AG20443 (cell line): Measurements from ENCODE around the gene KCNJ18.
"Not testable (repeated sequence)": the region's sequence is repeated elsewhere in the genome, so short reads cannot be mapped to it uniquely, and the experiment has no call there.

Experiments used
- DNase-seq: peaks from one replicate; pipeline ENCODE4 v3.0.0; 2012; ENCODE audit warnings: low spot score, mixed read lengths

KCNJ18 gene

DNA sequence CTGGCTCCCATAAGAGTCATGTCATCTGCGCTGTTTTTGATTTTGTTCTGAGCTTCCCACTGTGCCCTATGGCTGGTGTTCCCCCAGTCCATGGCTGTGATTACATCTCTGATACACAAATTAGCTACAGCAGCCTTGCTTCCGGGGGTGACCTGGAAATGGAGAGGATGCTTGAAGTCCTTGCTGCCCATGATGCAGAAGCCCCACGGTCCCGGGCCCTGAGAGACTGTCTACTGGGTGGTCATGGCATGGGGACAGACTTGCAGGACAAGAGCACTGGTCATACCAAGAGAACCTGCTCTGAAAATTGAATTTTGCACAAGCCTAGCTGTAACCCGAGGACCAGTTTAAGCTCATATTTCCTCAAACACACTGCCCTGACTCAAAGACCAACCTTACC, 38.8 kb downstream of the KCNJ18 start:
- DNase-seq: not testable (repeated sequence)

- not testable (repeated sequence) for DNase-seq
Measured at GRCh38 chr17:21733931-21734330, 41.6 kb downstream of the KCNJ18 start.

- not testable (repeated sequence) for DNase-seq
Measured at GRCh38 chr17:21735814-21736213, 43.5 kb downstream of the KCNJ18 start.

DNA sequence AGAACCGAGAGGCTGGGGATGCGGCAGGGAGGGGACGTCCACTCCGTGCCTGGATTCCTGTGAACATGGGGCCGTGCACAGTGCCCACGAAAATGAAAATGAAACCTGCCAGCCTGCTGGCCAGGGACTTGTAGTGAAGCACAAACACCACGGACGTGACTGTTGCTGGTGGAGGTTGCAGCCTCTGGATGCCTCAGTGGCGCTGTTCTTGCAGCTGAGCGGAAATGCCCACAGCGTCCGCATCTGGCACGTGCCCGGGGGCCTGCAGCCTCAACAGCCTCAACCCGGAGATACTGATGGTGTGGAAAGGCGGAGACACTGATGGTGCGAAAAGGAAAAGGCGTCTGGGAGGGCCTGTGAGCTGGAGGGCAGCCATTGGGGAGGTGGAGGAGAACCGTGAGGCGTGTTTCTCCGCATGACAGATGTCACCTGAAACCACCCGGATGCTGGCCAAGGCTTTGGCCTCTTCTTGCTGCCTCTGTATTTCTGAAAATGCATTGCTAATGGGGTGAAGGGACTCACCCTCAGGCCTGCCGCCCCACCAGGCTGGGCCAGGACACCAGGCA, 44.8 kb downstream of the KCNJ18 start:
- DNase-seq: not testable (repeated sequence)

- not testable (repeated sequence) for DNase-seq
Measured at GRCh38 chr17:21738241-21738640, 45.9 kb downstream of the KCNJ18 start.

DNA sequence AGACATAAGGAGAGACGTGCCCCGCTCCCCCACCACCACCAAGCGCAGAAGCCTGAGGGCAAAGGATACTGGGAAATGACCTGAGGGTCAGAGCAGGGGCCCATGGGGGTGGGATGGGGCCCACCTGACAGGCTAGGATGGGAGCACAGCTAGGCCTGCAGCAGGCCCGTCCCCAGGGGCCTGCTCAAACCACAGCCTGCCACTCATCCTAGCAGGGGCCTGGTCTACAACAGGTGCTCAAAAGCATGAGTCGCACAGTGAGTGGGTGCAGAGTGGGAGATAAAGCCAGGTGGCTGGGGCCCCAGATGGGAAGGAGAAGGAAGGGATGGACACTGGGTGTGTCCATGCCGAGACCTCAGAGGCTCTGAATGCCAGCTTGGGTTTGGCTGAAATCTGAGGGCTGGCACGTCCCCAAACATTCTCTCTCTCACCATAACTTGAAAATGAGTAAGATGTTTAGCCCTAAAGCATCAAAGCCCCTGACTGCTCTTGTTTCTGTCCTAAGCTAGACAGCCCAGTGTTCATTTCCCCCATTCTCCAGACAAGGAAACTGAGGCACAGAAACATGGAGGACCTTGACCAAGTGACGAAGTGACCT, 46.7 kb downstream of the KCNJ18 start:
- DNase-seq: not testable (repeated sequence)

- DNase-seq: not testable (repeated sequence)
Measured at GRCh38 chr17:21739485-21739884, 47.2 kb downstream of the KCNJ18 start.

GRCh38 chr17:21740836-21741235, 48.5 kb downstream of the KCNJ18 start:
- DNase-seq: not testable (repeated sequence)

- not testable (repeated sequence) for DNase-seq
Measured at GRCh38 chr17:21741520-21741919, 49.2 kb downstream of the KCNJ18 start.

- DNase-seq: no peak
Measured at GRCh38 chr17:21742326-21742725, 50.0 kb downstream of the KCNJ18 start.

GRCh38 chr17:21744151-21744550, 51.8 kb downstream of the KCNJ18 start:
- not testable (repeated sequence) for DNase-seq

- not testable (repeated sequence) for DNase-seq
Measured at GRCh38 chr17:21744621-21745020, 52.3 kb downstream of the KCNJ18 start.

DNA sequence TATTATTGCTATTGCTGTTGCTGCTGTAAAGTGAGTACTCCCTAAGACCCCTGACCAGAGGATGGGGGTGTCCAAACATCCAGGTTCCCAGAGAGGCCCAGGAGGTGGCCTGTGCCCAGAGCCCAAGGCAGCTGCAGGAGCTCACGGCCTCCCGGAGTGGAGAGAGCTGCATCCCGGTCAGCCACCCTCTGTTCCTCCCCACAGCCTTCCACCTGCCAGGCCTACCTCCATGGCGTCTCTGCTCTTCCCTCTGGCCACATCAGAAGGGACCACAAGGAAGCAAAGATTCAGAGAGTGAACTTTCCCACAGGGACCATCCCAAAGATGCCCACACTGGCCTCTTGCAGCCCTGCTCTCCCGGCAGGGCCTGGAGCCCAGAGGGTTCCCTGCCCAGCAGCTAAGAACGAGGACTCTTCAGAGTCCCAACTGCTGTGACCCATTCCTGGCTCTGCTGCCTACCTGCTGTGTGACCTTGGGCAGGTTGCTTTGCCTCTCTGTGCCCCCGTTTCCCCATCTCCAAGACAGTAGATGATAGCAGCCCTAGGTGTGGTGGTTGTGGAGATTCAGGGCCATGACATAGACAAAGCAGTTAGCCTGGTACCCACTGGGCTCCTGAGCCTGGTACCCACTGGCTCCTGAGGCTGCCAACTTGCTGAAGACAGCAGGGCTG, 53.2 kb downstream of the KCNJ18 start:
- DNase-seq: not testable (repeated sequence)

DNA sequence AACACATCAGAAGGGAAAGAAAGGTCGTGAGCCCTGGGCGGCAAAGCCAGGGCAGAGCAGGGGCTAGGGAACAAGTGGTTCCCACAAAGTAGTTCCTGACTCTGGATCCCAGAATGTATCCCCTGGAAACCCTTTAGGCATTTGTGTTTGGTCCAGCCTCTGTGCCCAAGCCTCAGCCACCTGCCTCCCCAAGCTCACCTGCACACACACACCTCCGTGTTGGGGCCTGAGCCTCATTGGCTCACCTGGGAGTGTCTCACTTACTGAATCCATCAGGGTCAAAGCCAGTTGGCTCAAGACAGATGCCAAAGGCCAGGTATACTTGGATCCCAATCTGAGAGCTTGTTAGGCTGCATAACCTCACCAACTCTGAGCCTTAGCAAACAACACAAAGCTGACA, 54.1 kb downstream of the KCNJ18 start:
- not testable (repeated sequence) for DNase-seq

- DNase-seq: not testable (repeated sequence)
Measured at GRCh38 chr17:21747195-21747915, 55.0 kb downstream of the KCNJ18 start.

DNA sequence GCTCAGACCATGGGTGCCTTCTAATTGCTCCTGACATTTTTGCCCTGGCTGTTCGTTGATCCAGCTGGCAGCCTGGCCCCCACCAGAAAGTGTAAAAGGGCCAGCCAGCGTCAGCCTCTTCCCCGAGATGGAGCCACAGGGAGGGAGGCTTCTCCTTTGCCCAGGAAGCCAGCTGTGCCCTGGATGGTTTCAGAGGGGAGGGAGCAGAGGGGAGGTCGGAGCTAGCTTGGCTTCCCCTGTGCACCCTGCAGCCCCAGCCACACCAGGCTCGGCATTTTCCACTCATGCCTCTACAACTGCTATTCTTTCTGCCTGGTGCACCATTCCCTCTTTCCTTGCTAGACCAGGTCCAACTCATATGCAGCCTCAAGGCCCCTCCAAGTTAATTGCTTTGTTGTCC, 56.4 kb downstream of the KCNJ18 start:
- DNase-seq: not testable (repeated sequence)

- DNase-seq: not testable (repeated sequence)
Measured at GRCh38 chr17:21749696-21750531, 57.6 kb downstream of the KCNJ18 start.

- DNase-seq: not testable (repeated sequence)
Measured at GRCh38 chr17:21751111-21751510, 58.8 kb downstream of the KCNJ18 start.
